ENCODE results near the gene FOXS1.
"Not testable (repeated sequence)": the region's sequence is repeated elsewhere in the genome, so short reads cannot be mapped to it uniquely, and the experiment has no call there.

The FOXS1 gene

GRCh38 chr20:31823360-31824124 is 21.9 kb downstream of the FOXS1 start:
- FAIRE-seq: peak; percentile 32
- no peak for DNase-seq (ENCODE audit: low spot score)

DNA sequence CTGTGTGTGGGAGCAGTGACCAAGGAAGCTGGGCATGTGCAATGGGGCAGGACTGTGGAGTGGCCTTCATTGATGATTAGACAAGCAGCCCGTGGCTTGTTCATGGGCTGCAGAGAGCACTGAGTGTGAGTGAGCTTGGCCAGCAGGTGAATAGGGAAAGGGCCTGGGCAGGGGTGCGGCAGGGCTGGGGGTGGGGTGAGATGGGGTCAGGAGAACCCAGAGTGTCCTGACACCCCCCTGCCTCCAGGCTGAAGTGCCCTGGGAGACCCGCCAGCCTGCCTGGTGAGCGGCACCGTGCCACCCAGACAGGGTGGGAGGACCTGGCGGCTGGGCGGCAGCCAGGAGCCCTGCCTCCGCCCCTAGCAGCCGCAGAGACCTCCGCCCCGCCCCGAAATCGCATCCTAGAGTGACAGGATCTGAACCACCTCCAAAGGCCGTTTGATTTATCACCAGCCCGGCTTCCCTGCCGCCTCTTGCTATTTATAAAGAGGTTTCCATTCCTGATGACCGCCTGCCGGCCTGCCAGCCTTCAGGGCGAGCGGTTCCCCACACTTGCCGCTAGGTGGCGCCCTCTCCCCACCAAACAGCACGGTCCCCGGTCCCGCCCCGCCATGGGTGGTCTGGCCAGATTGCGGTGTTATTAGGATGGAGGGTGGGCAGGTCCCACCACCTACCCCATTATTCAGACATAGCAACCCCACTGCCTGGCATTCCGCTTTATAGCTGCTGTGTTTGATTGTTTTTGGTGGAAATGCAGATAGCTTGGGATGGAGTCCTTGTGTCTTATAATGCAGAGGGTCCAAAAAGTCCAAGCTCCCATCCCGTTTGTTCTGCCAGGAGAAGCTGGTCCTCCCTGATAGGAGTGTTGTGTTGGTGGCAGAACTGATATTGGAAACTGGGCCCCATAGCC is 22.7 kb downstream of the FOXS1 start:
- DNase-seq (ENCODE audit: low spot score): peak; percentile 90
- FAIRE-seq: peak; percentile 52

DNA sequence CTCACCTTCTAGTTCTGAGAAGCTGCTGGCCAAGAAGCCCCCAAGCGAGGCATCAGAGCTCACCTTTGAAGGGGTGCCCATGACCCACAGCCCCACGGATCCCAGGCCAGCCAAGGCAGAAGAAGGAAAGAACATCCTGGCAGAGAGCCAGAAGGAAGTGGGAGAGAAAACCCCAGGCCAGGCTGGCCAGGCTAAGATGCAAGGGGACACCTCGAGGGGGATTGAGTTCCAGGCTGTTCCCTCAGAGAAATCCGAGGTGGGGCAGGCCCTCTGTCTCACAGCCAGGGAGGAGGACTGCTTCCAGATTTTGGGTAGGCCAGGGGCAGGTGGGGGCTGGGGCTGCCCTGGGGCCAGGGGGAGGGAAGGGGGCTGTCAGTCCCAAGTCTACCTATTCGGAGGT is 24.0 kb downstream of the FOXS1 start:
- FAIRE-seq: no peak

DNA sequence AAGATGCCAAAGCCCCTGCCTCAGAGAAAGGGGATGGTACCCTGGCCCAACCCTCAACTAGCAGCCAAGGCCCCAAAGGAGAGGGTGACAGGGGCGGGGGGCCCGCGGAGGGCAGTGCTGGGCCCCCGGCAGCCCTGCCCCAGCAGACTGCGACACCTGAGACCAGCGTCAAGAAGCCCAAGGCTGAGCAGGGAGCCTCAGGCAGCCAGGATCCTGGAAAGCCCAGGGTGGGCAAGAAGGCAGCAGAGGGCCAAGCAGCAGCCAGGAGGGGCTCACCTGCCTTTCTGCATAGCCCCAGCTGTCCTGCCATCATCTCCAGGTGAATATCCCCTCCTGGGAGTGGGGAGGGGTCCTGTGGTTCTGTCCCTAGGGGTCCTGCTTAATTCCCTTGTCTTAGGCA is 25.2 kb downstream of the FOXS1 start:
- DNase-seq (ENCODE audit: low spot score) (no peak), FAIRE-seq (no peak)

More for the DNA sequence above, 24.0 kb downstream of the FOXS1 start:
- no peak for DNase-seq (ENCODE audit: low spot score)

GRCh38 chr20:31819083-31819784 is 26.2 kb downstream of the FOXS1 start, which contains the start of gene MYLK2:
MYLK2 (plus strand) TSS chr20:31819356; CDS start chr20:31819581, 225 bp downstream.
- FAIRE-seq (no peak), DNase-seq (ENCODE audit: low spot score) (no peak)

DNA sequence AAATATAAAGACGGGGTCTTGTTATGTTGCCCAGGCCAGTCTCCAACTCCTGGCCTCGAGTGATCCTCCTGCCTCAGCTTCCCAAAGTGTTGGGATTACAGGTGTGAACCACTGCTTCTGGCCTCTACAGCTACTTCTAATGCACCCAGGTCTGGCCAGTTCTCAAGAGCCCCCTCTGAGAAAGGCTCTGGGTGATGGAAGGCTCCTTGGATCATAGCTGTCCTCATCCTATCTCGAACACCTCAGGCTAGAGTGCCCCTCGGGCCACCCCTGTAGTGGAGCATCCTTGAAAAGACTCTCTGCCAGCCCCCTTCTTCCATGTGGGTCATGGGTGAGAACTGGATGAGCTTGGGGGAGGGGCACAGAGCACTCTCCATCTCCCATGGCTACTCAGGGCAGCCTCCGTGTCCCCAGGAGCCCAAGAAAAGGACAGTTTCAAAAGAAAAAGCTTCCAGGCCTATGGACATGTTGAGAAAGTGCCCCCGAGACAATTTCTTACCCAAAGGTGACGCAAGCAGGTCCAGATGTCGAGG is 27.0 kb downstream of the FOXS1 start:
- no peak for DNase-seq (ENCODE audit: low spot score)
- no peak for FAIRE-seq

DNA sequence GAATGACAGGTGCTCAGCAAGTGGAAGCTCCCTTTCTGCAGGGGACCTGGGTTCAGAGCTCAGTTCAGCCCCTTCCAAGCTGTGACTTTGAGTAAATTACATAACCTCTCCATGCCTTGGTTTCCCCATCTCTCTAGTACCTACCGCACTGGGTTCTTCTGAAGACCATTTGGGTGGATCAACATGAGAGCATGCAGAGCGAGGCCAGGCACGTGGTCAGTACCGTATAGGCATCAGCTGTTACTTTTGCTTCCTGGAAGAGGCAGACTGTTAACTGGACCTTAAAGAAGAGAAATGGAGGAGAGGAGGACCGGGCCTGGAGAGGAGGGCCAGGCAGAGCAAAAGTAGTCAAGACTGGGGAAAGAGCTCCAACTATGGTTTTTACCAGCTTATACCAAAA is 27.9 kb downstream of the FOXS1 start:
- FAIRE-seq (no peak), DNase-seq (ENCODE audit: low spot score) (no peak)

- DNase-seq (ENCODE audit: low spot score) (no peak), FAIRE-seq (no peak)
Measured at GRCh38 chr20:31816221-31816620, 29.2 kb downstream of the FOXS1 start.

DNA sequence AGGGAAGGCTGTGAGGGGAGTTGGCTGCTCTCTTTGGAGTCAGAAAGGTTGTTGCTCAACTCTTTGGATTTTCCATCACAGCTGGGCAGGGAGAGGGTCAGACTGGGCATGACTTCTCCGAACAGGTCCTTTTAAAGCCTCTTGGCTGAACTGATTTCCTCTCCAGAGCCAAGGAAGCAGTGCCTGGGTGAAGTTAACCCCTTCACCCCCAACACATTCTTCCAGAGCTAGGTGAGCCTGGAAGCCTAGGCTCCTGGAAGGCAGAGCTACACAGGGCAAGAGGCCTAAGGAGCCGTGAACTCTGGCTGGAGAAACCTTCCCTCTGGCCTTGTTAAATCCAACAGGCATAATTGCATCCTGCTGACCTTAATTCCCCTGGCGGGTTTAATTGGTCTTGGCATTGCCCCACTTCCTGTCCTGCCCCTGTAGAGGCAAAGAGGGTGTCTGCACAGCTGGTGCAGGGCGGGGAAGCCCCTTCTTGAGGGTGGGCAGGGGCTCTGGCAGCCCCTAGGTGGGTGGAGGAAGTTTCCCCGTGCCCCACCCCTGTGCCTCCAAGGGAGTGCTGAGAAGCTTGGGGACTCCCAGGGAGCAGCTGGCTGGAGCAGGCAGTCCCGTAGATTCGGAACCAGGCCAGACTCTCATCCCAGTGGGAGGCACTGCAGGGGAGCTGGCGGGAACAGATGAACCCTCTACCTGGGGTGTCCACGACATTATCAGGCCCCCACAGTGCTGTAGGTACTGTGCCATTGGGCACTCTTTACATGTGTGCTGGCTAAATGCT is 29.8 kb downstream of the FOXS1 start:
- no peak for FAIRE-seq
- no peak for DNase-seq (ENCODE audit: low spot score)

DNA sequence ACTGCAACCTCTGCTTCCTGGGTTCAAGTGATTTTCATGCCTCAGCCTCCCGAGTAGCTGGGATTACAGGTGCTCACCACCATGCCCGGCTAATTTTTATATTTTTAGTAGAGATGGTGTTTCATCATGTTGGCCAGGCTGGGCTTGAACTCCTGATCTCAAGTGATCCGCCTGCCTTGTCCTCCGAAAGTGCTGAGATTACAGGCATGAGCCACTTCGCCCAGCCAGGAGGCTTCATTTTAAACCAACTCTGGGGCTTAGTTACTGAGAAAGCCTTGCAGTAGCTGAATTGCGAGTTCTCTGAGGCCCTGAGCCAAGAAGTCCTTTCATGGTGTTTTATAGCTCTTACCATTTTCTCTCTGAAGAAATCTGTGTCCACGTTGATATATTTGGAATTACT is 31.3 kb downstream of the FOXS1 start:
- FAIRE-seq; DNase-seq (ENCODE audit: low spot score): not testable (repeated sequence)

- DNase-seq (ENCODE audit: low spot score) (no peak), FAIRE-seq (no peak)
Measured at GRCh38 chr20:31813611-31814010, 31.8 kb downstream of the FOXS1 start.

DNA sequence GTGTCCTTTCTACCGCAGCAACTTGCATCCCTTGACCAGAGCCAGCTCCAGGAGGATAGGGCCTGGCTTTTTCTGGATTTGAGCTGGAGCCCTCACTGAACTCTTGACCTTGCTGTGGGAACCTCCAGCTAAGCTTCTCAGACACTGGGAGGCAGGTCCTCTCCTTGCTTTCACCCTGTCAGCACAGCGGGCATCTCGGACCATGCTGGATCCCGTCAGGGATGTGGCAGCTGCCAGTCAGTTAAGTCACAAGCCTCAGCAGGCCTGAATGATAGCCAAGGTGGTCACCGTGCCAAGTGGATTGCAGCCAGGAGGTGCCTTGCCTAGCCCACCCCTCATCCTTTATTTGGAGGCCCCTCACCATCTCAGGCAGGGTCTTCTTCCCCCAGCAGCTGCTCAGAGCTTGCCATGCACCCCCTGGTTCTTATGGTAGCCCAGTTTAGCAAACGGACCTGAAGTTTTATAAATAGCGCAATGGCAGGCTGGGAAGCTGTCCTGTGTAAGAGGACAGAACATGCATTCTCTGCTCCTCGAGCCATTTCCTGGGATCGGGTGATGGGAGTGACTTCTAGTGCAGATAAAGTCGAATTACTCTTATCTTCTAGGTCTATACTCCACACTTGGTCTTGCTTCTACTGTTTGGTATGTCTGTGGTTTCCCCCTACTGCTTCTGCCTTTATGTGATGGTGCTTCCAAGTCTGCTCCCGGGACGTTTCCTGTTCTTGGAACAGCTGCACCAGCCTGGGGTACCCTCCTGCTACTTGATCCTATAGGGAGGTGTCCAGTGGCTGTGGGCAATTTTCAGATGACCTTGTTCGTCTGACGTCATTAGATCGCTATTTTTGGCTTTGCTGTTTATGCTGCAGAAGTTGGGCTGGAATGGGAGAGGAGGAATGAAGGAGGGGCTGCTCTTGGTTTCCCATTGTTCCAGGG is 33.3 kb downstream of the FOXS1 start:
- DNase-seq (ENCODE audit: low spot score) (no peak), FAIRE-seq (no peak)

GRCh38 chr20:31811198-31811597 is 34.2 kb downstream of the FOXS1 start:
- DNase-seq (ENCODE audit: low spot score) (no peak), FAIRE-seq (no peak)

DNA sequence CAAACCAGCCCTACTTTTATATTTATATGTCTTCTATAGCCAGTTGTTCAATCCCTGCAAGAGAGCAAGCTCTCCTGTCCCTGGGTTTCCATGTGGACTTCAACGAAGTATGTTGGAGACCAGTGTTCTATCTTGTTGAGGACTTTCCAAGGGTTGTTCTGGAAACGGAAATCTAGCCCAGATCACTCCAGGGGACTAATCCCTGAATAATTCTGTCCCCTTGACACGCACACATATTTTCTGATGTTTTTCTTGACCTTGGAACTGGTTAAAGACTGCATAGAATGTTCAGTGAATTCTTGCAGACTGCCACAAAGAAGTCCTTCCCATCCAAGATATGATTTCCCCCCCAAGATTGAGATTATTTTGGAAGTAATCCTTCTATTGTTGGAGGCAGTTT is 35.7 kb downstream of the FOXS1 start:
- FAIRE-seq: no peak
- DNase-seq (ENCODE audit: low spot score): no peak

DNA sequence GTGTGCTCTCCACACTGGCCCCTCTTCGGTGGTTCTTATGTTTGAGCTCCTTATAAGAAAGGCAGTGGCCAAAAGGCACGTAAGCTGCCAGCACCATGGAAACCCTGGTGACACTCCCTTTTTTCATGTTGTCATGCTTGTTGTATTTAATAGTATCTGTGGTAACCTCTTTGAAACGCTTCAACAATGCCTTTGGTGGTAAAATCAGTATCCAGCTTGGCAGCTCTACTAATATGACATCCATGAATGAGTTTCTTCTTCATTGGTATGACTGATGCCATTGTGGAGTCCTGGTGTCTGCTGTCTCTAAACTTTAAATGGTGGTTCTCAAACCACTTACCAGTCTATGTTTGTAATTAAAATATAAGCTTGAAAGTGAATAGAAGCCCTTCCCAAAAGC is 36.9 kb downstream of the FOXS1 start:
- DNase-seq (ENCODE audit: low spot score): no peak
- no peak for FAIRE-seq

- DNase-seq (ENCODE audit: low spot score): no peak
- no peak for FAIRE-seq
Measured at GRCh38 chr20:31806564-31807355, 38.6 kb downstream of the FOXS1 start.

- FAIRE-seq (no peak), DNase-seq (ENCODE audit: low spot score) (no peak)
Measured at GRCh38 chr20:31803552-31804291, 41.7 kb downstream of the FOXS1 start.

DNA sequence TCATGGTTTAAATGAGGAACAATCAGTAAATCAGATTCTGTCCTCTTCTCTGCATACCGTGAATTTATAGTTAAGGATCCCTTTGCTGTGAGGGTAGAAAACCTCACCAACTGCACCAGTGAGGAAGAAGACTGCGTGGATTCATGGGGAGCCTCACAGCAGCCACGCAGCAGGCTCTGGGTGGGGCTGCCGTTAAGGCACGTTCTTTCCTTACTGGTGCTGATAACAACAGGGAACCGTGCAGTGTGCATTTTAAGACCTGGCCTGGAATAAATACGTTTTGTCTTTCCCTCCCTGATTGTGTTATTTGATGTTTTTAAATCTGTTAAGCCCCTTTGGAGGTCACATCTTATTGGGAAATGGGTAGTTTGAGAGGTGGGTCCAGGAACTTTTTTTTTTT is 43.9 kb downstream of the FOXS1 start:
- no peak for FAIRE-seq
- DNase-seq (ENCODE audit: low spot score): no peak

Measured in urothelium cell line (cell line).